Uterus (tissue), 4 donors: ENCODE measurements around the gene SYCE1. TPM values are rescaled to one million over a fixed set of nuclear protein-coding genes. Genes with fewer than 3 reads are reported as not detected.

ENCODE experiments used
- DNase-seq, 2 donors: peaks; one replicate each; pipeline ENCODE4 v3.0.0-alpha.2; 2019 to 2020
- H3K27ac ChIP-seq, 2 donors: fragments of 200-600 bp; sonication (generic); 1 replicate in 1 of 2; 2 replicates in 1 of 2; pipeline ENCODE4 v1.5.1; 2016 to 2018
- H3K27me3 ChIP-seq, 2 donors: fragments of 200-600 bp; sonication (generic); one replicate each; pipeline ENCODE4 v1.5.1; 2018 to 2019; ENCODE audit warnings: control low read depth in 1 of 2
- H3K36me3 ChIP-seq, 2 donors: fragments of 200-600 bp; sonication (generic); one replicate each; pipeline ENCODE4 v1.5.1; 2019; ENCODE audit warnings: control low read depth in 1 of 2
- H3K4me1 ChIP-seq, 2 donors: fragments of 200-600 bp; sonication (generic); one replicate each; pipeline ENCODE4 v1.5.1; 2018 to 2019; ENCODE audit warnings: control low read depth in 1 of 2
- H3K4me3 ChIP-seq, 2 donors: fragments of 200-600 bp; sonication (generic); 1 replicate in 1 of 2; 2 replicates in 1 of 2; pipeline ENCODE4 v1.5.1; 2018 to 2019; ENCODE audit warnings: mild to moderate bottlenecking in 1 of 2
- H3K9me3 ChIP-seq, 2 donors: fragments of 200-600 bp; sonication (generic); one replicate each; pipeline ENCODE4 v1.5.1; 2019; ENCODE audit warnings: control low read depth in 1 of 2
- CTCF ChIP-seq, 4 experiments: fragments of 200-600 bp in 2 of 4; fragments of 450-650 bp in 2 of 4; sonication (generic) in 2 of 4; IDR thresholded peaks; one replicate each; pipeline ENCODE4 v1.5.1; 2016 to 2019; ENCODE audit warnings: antibody characterized with exemption in 4 of 4, mild to moderate bottlenecking in 2 of 4, moderate library complexity in 1 of 4
- POLR2A ChIP-seq, 2 donors: fragments of 450-650 bp; IDR thresholded peaks; one replicate each; pipeline ENCODE4 v1.6.1; 2016; ENCODE audit warnings: antibody characterized with exemption in 2 of 2, mild to moderate bottlenecking in 1 of 2, moderate library complexity in 1 of 2
- intact Hi-C: fragments of 100-400 bp; cut with DNase I; formaldehyde crosslinking; loops from one replicate; pipeline ENCODE4 v1.15.1; 2023; ENCODE audit warnings: low total_unique reads
- total RNA-seq, 4 donors: library from RNA; depleted of rRNA in 3 of 4; stranded (reverse); fragments of >200 nt in 3 of 4; gene quantifications; one replicate each; pipeline versions ENCODE4 v1.1.0 to v1.2.4, GENCODE V29; 2014 to 2023
- donor health status: DM: yes; HTN: yes; CAD: no.

Gene SYCE1
- total RNA-seq, 4 donors from 2014 or later: 1.0 TPM; not detected in 3

DNA sequence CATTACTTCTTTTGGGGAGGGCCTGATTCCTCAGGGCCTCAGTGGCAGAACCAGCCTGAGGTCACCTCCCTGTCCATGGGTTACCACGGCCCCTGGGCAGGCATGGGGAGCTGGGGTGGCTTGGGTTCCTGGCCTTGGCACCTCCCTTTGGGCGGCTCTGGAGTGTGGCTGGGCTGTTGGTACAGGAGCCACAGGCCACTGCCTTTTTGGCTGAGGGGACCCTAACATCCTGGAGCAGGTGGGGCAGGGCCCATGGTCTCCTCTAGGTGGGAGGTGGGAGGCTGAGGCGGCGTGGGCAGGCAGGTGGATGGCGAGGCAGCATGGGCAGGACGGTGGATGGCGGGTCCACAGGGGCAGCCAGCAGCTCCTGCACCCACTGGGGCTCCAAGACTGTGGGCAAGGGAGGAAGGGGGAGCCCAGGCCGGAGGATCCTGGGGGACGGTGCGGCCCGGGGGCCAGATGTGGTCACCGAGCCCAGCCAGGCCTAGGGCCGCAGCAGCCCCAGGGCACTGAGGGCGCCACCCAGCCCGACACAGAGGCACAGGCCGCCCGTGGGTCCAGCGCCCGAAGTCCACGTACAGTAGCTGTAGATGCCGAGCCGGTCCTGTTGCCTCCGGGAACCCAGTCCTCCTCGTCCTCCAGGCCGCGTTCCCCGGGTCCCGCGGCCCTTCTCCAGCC is 2.4 kb upstream of the SYCE1 start:
- TF ChIP-seq POLR2A (IDR thresholded peaks at IDR 0.05) (no peak), CTCF (IDR thresholded peaks at IDR 0.05) (no peak)
- H3K4me1 ChIP-seq: no peaks in the 10 kb centered on the region
- no peaks in the 10 kb centered on the region for H3K36me3 ChIP-seq
- no peak for DNase-seq
- H3K9me3 ChIP-seq: no peaks in the 10 kb centered on the region
- intact Hi-C loops: no loop called here
- no peaks in the 10 kb centered on the region for H3K27me3 ChIP-seq
- H3K4me3 ChIP-seq: no peak overlapping the region
- no peak overlapping the region for H3K27ac ChIP-seq

DNA sequence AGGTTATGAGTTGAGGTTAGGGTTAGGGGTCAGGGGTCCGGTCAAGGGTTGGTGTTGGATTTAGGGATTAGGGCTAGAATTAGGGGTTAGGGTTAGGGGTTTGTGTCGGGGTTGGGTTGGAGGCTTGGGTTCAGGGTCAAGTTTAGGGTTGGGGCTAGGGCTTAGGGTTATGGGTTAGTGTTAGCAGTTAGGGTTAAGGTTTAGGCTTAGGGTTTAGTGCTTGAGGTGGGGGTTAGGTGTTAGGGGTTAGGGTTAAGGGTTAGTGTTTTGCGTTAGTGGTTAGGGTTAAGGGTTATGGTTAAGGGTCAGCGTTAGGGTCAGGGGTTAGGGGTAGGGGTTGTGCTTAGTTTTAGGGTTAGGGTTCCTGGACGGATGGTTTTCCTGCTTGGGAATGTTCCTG is 1.7 kb upstream of the SYCE1 start:
- Histone ChIP-seq H3K36me3 (no peaks in the 10 kb centered on the region), H3K4me3 (no peak overlapping the region), H3K27me3 (no peaks in the 10 kb centered on the region), H3K4me1 (no peaks in the 10 kb centered on the region), H3K27ac (no peak overlapping the region), H3K9me3 (no peaks in the 10 kb centered on the region)
- intact Hi-C loops: no loop called here
- no peak for DNase-seq
- no peak for TF ChIP-seq POLR2A (IDR thresholded peaks at IDR 0.05)
- no peak for TF ChIP-seq CTCF (IDR thresholded peaks at IDR 0.05)

- Histone ChIP-seq H3K27ac (no peak overlapping the region), H3K9me3 (no peaks in the 10 kb centered on the region), H3K27me3 (no peaks in the 10 kb centered on the region), H3K36me3 (no peaks in the 10 kb centered on the region), H3K4me1 (no peaks in the 10 kb centered on the region), H3K4me3 (no peak overlapping the region)
- intact Hi-C loops: no loop called here
- no peak for DNase-seq
- TF ChIP-seq CTCF (IDR thresholded peaks at IDR 0.05) (no peak), POLR2A (IDR thresholded peaks at IDR 0.05) (no peak)
These were observed 567 bp downstream of the SYCE1 start for GRCh38 chr10:133564816-133565215.

- DNase-seq: no peak
- intact Hi-C loops: no loop called here
These were observed 6.2 kb downstream of the SYCE1 start for GRCh38 chr10:133559216-133559615.

GRCh38 chr10:133557381-133557780 is 8.0 kb downstream of the SYCE1 start:
- H3K4me3 ChIP-seq: no peak overlapping the region
- no peak for TF ChIP-seq CTCF (IDR thresholded peaks at IDR 0.05)
- no peak for TF ChIP-seq POLR2A (IDR thresholded peaks at IDR 0.05)
- H3K27me3 ChIP-seq: no peaks in the 10 kb centered on the region
- intact Hi-C loops: no loop called here
- no peaks in the 10 kb centered on the region for H3K36me3 ChIP-seq
- no peaks in the 10 kb centered on the region for H3K4me1 ChIP-seq
- H3K9me3 ChIP-seq: no peaks in the 10 kb centered on the region
- DNase-seq: no peak
- no peak overlapping the region for H3K27ac ChIP-seq

More at GRCh38 chr10:133559216-133559615, 6.2 kb downstream of the SYCE1 start:
- no peak for TF ChIP-seq CTCF (IDR thresholded peaks at IDR 0.05)
- no peak for TF ChIP-seq POLR2A (IDR thresholded peaks at IDR 0.05)
- Histone ChIP-seq H3K9me3 (no peaks in the 10 kb centered on the region), H3K4me3 (no peak overlapping the region), H3K4me1 (no peaks in the 10 kb centered on the region), H3K36me3 (no peaks in the 10 kb centered on the region), H3K27me3 (no peaks in the 10 kb centered on the region), H3K27ac (no peak overlapping the region)
